ENCODE data around the gene PLCB1.

DNA sequence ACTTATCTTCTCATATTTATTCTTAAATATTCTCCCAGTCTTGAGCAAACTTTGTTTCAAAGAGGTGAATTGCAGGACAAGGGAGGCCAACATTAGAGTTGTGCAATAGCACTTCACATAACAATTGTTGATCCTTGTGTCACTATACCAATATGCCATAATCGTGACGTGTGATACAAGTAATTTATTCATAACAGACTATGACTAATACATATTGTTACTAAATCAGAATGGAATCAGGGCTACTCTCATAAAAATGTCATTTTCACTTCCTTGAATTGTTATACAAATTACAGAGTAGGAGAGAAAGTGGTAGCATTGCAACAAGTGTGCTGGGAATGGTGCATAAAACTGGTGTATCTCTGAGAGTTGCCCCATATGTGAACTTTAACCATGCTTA, 37.2 kb upstream of the PLCB1 start:
- TF ChIP-seq CTCF (IDR thresholded peaks at IDR 0.05) (no peak), POLR2A (IDR thresholded peaks at IDR 0.05) (no peak)

All from Peyer's patch (tissue), 4 donors.